Neuronal stem cell (in vitro differentiated cells): ENCODE measurements around the gene CDHR4.

Source experiments
- DNase-seq: peaks from one replicate; pipeline ENCODE4 v3.0.0-alpha.2; 2013; ENCODE audit warnings: low spot score
- H2AFZ ChIP-seq: one replicate; pipeline ENCODE4 v1.6.1; 2013; ENCODE audit warnings: mild to moderate bottlenecking, low read length, inconsistent platforms
- H2AK5ac ChIP-seq: 2 replicates; pipeline ENCODE4 v1.6.1; 2013; ENCODE audit warnings: low read depth, mild to moderate bottlenecking, inconsistent platforms, low read length, moderate library complexity, mixed read lengths
- H2BK120ac ChIP-seq: 2 replicates; pipeline ENCODE4 v1.6.1; 2013; ENCODE audit warnings: low read depth, mild to moderate bottlenecking, inconsistent platforms, low read length, moderate library complexity, mixed read lengths
- H2BK12ac ChIP-seq: one replicate; pipeline ENCODE4 v1.6.1; 2013; ENCODE audit warnings: low read length, inconsistent platforms
- H2BK15ac ChIP-seq: 2 replicates; pipeline ENCODE4 v1.6.1; 2013; ENCODE audit warnings: mild to moderate bottlenecking, low read length, inconsistent platforms, mixed read lengths
- H2BK5ac ChIP-seq: one replicate; pipeline ENCODE4 v1.6.1; 2013; ENCODE audit warnings: inconsistent platforms, mild to moderate bottlenecking, low read length, moderate library complexity
- H3K14ac ChIP-seq: one replicate; pipeline ENCODE4 v1.6.1; 2013; ENCODE audit warnings: low read length, inconsistent platforms
- H3K18ac ChIP-seq: 2 replicates; pipeline ENCODE4 v1.6.1; 2013; ENCODE audit warnings: low read length, inconsistent platforms
- H3K23ac ChIP-seq: 2 replicates; pipeline ENCODE4 v1.6.1; 2013; ENCODE audit warnings: low read depth, mild to moderate bottlenecking, mixed read lengths, low read length, inconsistent platforms; ENCODE audit not compliant: poor library complexity
- H3K27ac ChIP-seq: replicated peaks from 3 replicates; pipeline ENCODE4 v1.5.1; 2013; ENCODE audit warnings: low read length, inconsistent platforms
- H3K27me3 ChIP-seq, 3 experiments: 2 replicates each; pipeline ENCODE4 v1.6.1; 2013; ENCODE audit warnings: low read length in 3 of 3, mild to moderate bottlenecking in 2 of 3, inconsistent platforms in 1 of 3, low read depth in 1 of 3, mixed read lengths in 1 of 3, moderate library complexity in 1 of 3; ENCODE audit not compliant: control insufficient read depth in 3 of 3, insufficient read depth in 3 of 3
- H3K36me3 ChIP-seq, 2 donors: replicated peaks in 1 of 2; 2 replicates each; pipeline ENCODE4 v1.6.1; 2013; ENCODE audit warnings: low read length in 2 of 2; ENCODE audit not compliant: control insufficient read depth in 2 of 2, insufficient read depth in 2 of 2
- H3K4ac ChIP-seq: 2 replicates; pipeline ENCODE4 v1.6.1; 2013; ENCODE audit warnings: inconsistent platforms, mild to moderate bottlenecking, low read length, moderate library complexity
- H3K4me1 ChIP-seq, 2 donors: 1 replicate in 1 of 2; 2 replicates in 1 of 2; pipeline ENCODE4 v1.6.1; 2013; ENCODE audit warnings: low read length in 2 of 2, low read depth in 1 of 2; ENCODE audit not compliant: control insufficient read depth in 2 of 2, insufficient read depth in 1 of 2
- H3K4me2 ChIP-seq: one replicate; pipeline ENCODE4 v1.6.1; 2013; ENCODE audit warnings: mild to moderate bottlenecking, low read length, inconsistent platforms; ENCODE audit not compliant: insufficient read depth, poor library complexity, severe bottlenecking
- H3K4me3 ChIP-seq, 2 donors: 2 replicates each; pipeline ENCODE4 v1.5.1; 2013; ENCODE audit warnings: low read length in 2 of 2, mild to moderate bottlenecking in 2 of 2, inconsistent platforms in 1 of 2, moderate library complexity in 1 of 2
- H3K79me1 ChIP-seq: one replicate; pipeline ENCODE4 v1.6.1; 2013; ENCODE audit warnings: low read depth, mild to moderate bottlenecking, inconsistent platforms, low read length, moderate library complexity
- H3K9ac ChIP-seq: one replicate; pipeline ENCODE4 v1.6.1; 2013; ENCODE audit warnings: mild to moderate bottlenecking, low read depth, low read length, inconsistent platforms; ENCODE audit not compliant: poor library complexity
- H3K9me3 ChIP-seq, 2 donors: replicated peaks in 1 of 2; 2 replicates each; pipeline versions ENCODE3 to v1.6.1; 2013; ENCODE audit warnings: low read length in 2 of 2, mild to moderate bottlenecking in 2 of 2, inconsistent platforms in 1 of 2, low read depth in 1 of 2, mixed read lengths in 1 of 2, moderate library complexity in 1 of 2; ENCODE audit not compliant: control insufficient read depth in 2 of 2, insufficient read depth in 1 of 2
- H4K8ac ChIP-seq: one replicate; pipeline ENCODE4 v1.6.1; 2013; ENCODE audit warnings: low read depth, mild to moderate bottlenecking, inconsistent platforms, low read length, moderate library complexity
- H4K91ac ChIP-seq: one replicate; pipeline ENCODE4 v1.6.1; 2013; ENCODE audit warnings: low read length, low read depth, mild to moderate bottlenecking, inconsistent platforms; ENCODE audit not compliant: poor library complexity
- WGBS, 2 donors: extraction: QIAGEN DNeasy Blood & Tissue Kit; methylation state at CpG; one replicate each; pipeline ENCODE4 v1.1.7; 2013; ENCODE audit warnings: missing lambda C conversion rate in 2 of 2, mixed read lengths in 1 of 2; ENCODE audit not compliant: insufficient read length in 2 of 2, insufficient replicate concordance in 1 of 2; ENCODE audit errors: extremely low coverage in 2 of 2; 5-methylcytosine and 5-hydroxymethylcytosine counted together

CDHR4 gene

GRCh38 chr3:49812916-49813496, 13.3 kb upstream of the CDHR4 start:
- H3K9me3 ChIP-seq, result no peaks in the 10 kb centered on the region
- WGBS, 2 donors, result no CpG with 5 or more reads among the region's 9 CpGs
- no peak for DNase-seq
- no peak overlapping the region for H2BK12ac ChIP-seq
- H3K4me2 ChIP-seq, result no peak overlapping the region
- no peak overlapping the region for H3K4me3 ChIP-seq
- no peak overlapping the region for H2AK5ac ChIP-seq
- no peak overlapping the region for H4K8ac ChIP-seq
- no peak overlapping the region for H2BK120ac ChIP-seq
- peaks cover 0 to 2% of the 10 kb centered on the region in 2 donors for H3K36me3 ChIP-seq
- peaks cover 0 to under 1% of the 10 kb centered on the region in 2 donors for H3K4me1 ChIP-seq
- H2BK5ac ChIP-seq, result no peak overlapping the region
- H3K27me3 ChIP-seq, result no peaks in the 10 kb centered on the region
- no peak overlapping the region for H3K27ac ChIP-seq
- no peak overlapping the region for H3K4ac ChIP-seq
- peak overlapping the region; percentile 9 for H2BK15ac ChIP-seq
- H3K23ac ChIP-seq, result peak overlapping the region; percentile 91
- H4K91ac ChIP-seq, result no peak overlapping the region
- H3K18ac ChIP-seq, result no peak overlapping the region
- no peaks in the 10 kb centered on the region for H3K79me1 ChIP-seq
- H3K9ac ChIP-seq, result peak overlapping the region; percentile 63
- peak overlapping the region; percentile 90 for H2AFZ ChIP-seq
- peak overlapping the region; percentile 21 for H3K14ac ChIP-seq

GRCh38 chr3:49807431-49808114, 7.9 kb upstream of the CDHR4 start:
- Histone ChIP-seq H3K4ac (no peak overlapping the region), H3K18ac (no peak overlapping the region), H2BK5ac (peak overlapping the region; percentile 1), H2BK120ac (no peak overlapping the region), H3K23ac (peak overlapping the region; percentile 32), H2BK15ac (no peak overlapping the region), H3K9ac (no peak overlapping the region), H2BK12ac (no peak overlapping the region), H2AFZ (peak overlapping the region; percentile 83), H3K79me1 (no peaks in the 10 kb centered on the region), H3K27ac (no peak overlapping the region), H3K9me3 (no peaks in the 10 kb centered on the region), H2AK5ac (no peak overlapping the region), H3K4me2 (no peak overlapping the region), H3K4me3 (no peak overlapping the region), H3K27me3 (peaks cover 0 to 18% (median 13%) of the 10 kb centered on the region in 3 experiments), H3K14ac (no peak overlapping the region), H3K4me1 (peaks cover 17 to 47% of the 10 kb centered on the region in 2 donors), H4K8ac (no peak overlapping the region), H3K36me3 (peaks cover 0 to 2% of the 10 kb centered on the region in 2 donors), H4K91ac (no peak overlapping the region)
- DNase-seq, result no peak
- WGBS, 2 donors, result no CpG with 5 or more reads among the region's 13 CpGs

GRCh38 chr3:49806850-49807249, 7.2 kb upstream of the CDHR4 start:
- no peak overlapping the region for H2BK12ac ChIP-seq
- peak overlapping the region; percentile 1 for H2BK5ac ChIP-seq
- peak overlapping the region; percentile 27 for H3K18ac ChIP-seq
- H3K27ac ChIP-seq, result no peak overlapping the region
- peaks cover 0 to 2% of the 10 kb centered on the region in 2 donors for H3K36me3 ChIP-seq
- H3K27me3 ChIP-seq, result peaks cover 0 to 20% (median 15%) of the 10 kb centered on the region in 3 experiments
- H3K4me3 ChIP-seq, result no peak overlapping the region
- H3K14ac ChIP-seq, result no peak overlapping the region
- no CpG with 5 or more reads among the region's 2 CpGs for WGBS, 2 donors
- no peak overlapping the region for H3K23ac ChIP-seq
- H3K4ac ChIP-seq, result no peak overlapping the region
- peak overlapping the region; percentile 83 for H2AFZ ChIP-seq
- no peaks in the 10 kb centered on the region for H3K79me1 ChIP-seq
- H2AK5ac ChIP-seq, result peak overlapping the region; percentile 85
- H2BK15ac ChIP-seq, result no peak overlapping the region
- H2BK120ac ChIP-seq, result no peak overlapping the region
- H3K4me1 ChIP-seq, result peaks cover 19 to 47% of the 10 kb centered on the region in 2 donors
- no peak overlapping the region for H4K8ac ChIP-seq
- DNase-seq, result no peak
- H3K9ac ChIP-seq, result peak overlapping the region; percentile 27
- no peak overlapping the region for H4K91ac ChIP-seq
- H3K4me2 ChIP-seq, result no peak overlapping the region
- H3K9me3 ChIP-seq, result no peaks in the 10 kb centered on the region

- no CpG with 5 or more reads among the region's 11 CpGs for WGBS, 2 donors
- Histone ChIP-seq H2AFZ (peak overlapping the region; percentile 83), H3K23ac (peak overlapping the region; percentile 73), H3K18ac (peak overlapping the region; percentile 61), H3K14ac (peak overlapping the region; percentile 78), H3K79me1 (no peaks in the 10 kb centered on the region), H3K4me3 (no peak overlapping the region), H4K91ac (no peak overlapping the region), H3K4ac (peak overlapping the region; percentile 29), H3K4me2 (no peak overlapping the region), H3K36me3 (peaks cover 0 to 2% of the 10 kb centered on the region in 2 donors), H3K9me3 (no peaks in the 10 kb centered on the region), H2BK120ac (no peak overlapping the region), H2BK5ac (peak overlapping the region; percentile 1), H3K4me1 (peaks cover 26 to 47% of the 10 kb centered on the region in 2 donors), H3K9ac (no peak overlapping the region), H2BK12ac (peak overlapping the region; percentile 75), H4K8ac (no peak overlapping the region), H2AK5ac (peak overlapping the region; percentile 40), H3K27ac (no peak overlapping the region), H2BK15ac (peak overlapping the region; percentile 42), H3K27me3 (peaks cover 0 to 27% (median 15%) of the 10 kb centered on the region in 3 experiments)
- no peak for DNase-seq
Observed at GRCh38 chr3:49805897-49806701, 6.4 kb upstream of the CDHR4 start.
